ENCODE results near the gene ATOH1.

ATOH1 gene

DNA sequence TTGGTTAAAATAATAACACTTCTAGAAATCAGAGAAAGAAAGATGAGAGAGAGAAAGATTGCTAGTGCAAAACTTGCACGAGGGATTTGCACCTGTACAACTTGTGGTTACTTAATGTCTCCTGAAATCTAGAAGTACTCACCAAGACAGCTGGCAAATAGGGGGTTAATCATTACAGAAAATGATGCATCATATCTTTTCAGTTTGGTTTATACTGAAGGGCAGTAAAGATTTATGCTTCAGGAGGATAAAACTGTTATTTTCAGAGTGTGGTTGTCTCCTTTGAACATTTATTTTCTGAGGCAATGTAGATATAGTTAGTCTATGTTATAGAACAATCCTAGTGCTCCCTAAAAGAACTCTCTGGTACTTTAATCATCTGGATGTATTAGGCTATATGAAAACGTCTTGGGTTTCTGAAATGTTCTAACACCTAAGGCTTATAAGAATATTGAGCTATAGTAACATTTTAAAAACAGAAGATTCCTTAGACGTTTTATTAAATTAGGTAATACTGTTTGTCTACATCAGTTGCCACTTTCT lies 13.3 kb downstream of the ATOH1 start:
- TF ChIP-seq FOXP2 (optimal IDR thresholded peaks at IDR 0.05; ENCODE audit: borderline replicate concordance, extremely low read depth, extremely low read length, insufficient read depth), result no peak
- TF ChIP-seq, protein P1, sequence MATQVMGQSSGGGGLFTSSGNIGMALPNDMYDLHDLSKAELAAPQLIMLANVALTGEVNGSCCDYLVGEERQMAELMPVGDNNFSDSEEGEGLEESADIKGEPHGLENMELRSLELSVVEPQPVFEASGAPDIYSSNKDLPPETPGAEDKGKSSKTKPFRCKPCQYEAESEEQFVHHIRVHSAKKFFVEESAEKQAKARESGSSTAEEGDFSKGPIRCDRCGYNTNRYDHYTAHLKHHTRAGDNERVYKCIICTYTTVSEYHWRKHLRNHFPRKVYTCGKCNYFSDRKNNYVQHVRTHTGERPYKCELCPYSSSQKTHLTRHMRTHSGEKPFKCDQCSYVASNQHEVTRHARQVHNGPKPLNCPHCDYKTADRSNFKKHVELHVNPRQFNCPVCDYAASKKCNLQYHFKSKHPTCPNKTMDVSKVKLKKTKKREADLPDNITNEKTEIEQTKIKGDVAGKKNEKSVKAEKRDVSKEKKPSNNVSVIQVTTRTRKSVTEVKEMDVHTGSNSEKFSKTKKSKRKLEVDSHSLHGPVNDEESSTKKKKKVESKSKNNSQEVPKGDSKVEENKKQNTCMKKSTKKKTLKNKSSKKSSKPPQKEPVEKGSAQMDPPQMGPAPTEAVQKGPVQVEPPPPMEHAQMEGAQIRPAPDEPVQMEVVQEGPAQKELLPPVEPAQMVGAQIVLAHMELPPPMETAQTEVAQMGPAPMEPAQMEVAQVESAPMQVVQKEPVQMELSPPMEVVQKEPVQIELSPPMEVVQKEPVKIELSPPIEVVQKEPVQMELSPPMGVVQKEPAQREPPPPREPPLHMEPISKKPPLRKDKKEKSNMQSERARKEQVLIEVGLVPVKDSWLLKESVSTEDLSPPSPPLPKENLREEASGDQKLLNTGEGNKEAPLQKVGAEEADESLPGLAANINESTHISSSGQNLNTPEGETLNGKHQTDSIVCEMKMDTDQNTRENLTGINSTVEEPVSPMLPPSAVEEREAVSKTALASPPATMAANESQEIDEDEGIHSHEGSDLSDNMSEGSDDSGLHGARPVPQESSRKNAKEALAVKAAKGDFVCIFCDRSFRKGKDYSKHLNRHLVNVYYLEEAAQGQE (IDR thresholded peaks at IDR 0.05; ENCODE audit: insufficient read depth in 1 of 2, low read depth in 2 of 2, low read length in 2 of 2), result no peak
- no peak for TF ChIP-seq SIN3A (IDR thresholded peaks at IDR 0.05; ENCODE audit: borderline replicate concordance, insufficient read depth, low read length)
- TF ChIP-seq POLR2AphosphoS5 (IDR thresholded peaks at IDR 0.05; ENCODE audit: low read depth, low read length), result no peak
- TF ChIP-seq TAF1 (IDR thresholded peaks at IDR 0.05; ENCODE audit: borderline replicate concordance, insufficient read depth, low read length), result no peak

DNA sequence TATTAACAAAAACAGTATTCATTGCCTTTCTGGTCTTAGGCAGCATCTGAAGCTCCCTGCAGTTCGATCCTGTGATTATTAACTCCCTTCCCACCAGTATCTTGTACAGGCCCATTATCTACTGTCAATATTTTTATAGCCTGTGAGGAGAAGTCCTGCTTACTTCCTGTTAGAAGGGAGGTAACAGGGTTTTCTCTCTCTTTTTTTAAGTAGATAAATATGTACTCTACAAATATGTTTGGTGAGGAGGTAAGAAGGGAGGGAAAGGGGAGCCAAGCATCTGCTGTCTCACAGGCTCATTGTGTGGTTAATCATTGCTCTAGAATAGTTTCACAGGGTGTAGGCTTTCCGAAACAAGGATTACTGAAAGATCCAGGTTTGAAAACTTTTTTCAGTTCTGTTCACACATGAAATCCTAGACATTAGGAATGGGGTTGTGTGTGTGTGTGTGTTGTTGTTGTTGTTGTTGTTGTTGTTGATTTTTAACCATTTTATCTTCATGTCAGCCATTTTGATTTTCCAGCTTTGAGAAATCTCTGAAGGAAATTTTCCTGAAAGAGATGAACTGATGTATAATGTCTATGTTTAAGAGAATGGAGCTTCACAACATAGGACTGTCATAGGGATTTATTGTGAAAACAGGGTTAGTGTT lies 14.2 kb downstream of the ATOH1 start:
- no peak for TF ChIP-seq TAF1 (IDR thresholded peaks at IDR 0.05; ENCODE audit: borderline replicate concordance, insufficient read depth, low read length)
- no peak for TF ChIP-seq FOXP2 (optimal IDR thresholded peaks at IDR 0.05; ENCODE audit: borderline replicate concordance, extremely low read depth, extremely low read length, insufficient read depth)
- no peak for TF ChIP-seq POLR2AphosphoS5 (IDR thresholded peaks at IDR 0.05; ENCODE audit: low read depth, low read length)
- no peak for TF ChIP-seq SIN3A (IDR thresholded peaks at IDR 0.05; ENCODE audit: borderline replicate concordance, insufficient read depth, low read length)
- TF ChIP-seq, protein P1 (IDR thresholded peaks at IDR 0.05; ENCODE audit: insufficient read depth in 1 of 2, low read depth in 2 of 2, low read length in 2 of 2), result no peak

DNA sequence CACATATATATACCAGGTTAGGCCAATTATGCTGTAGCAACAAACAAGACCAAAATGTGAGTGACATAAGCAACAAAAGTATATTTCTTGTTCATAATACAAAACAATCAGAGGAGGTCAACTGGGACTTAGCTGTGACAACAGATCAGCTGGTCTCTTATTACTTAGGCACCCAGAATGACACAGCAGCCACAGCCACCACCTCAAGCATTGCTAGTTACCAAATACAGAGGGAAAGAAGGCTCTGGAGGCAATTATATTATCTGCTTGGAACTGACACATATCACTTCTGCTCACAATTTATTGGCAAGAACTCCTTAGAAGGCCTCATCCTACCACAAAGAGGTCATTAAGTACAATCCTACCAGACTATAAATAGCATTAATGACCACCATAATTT lies 15.2 kb downstream of the ATOH1 start:
- no peak for TF ChIP-seq POLR2AphosphoS5 (IDR thresholded peaks at IDR 0.05; ENCODE audit: low read depth, low read length)
- TF ChIP-seq, protein P1 (IDR thresholded peaks at IDR 0.05; ENCODE audit: insufficient read depth in 1 of 2, low read depth in 2 of 2, low read length in 2 of 2), result no peak
- TF ChIP-seq TAF1 (IDR thresholded peaks at IDR 0.05; ENCODE audit: borderline replicate concordance, insufficient read depth, low read length), result no peak
- no peak for TF ChIP-seq SIN3A (IDR thresholded peaks at IDR 0.05; ENCODE audit: borderline replicate concordance, insufficient read depth, low read length)
- no peak for TF ChIP-seq FOXP2 (optimal IDR thresholded peaks at IDR 0.05; ENCODE audit: borderline replicate concordance, extremely low read depth, extremely low read length, insufficient read depth)

DNA sequence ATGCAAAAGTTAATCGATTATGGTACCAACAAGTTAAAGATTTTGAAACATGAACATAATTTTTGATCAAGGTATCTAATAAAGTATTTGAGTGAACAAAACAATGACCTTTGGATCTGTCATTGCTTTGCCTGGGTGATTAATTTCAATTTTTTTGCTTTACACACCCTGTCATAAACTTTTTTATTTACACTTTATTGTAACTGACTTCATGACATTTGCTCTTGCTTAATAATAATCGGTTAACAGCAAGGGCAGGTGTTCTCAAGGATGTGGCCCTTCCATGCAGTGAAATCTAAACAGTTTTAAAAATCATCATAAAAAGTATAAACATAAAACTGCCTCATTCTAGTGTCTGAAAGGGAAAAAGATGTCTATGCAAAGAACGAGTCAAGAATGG lies 24.1 kb downstream of the ATOH1 start:
- TF ChIP-seq TAF1 (IDR thresholded peaks at IDR 0.05; ENCODE audit: borderline replicate concordance, insufficient read depth, low read length) (no peak), SIN3A (IDR thresholded peaks at IDR 0.05; ENCODE audit: borderline replicate concordance, insufficient read depth, low read length) (no peak), POLR2AphosphoS5 (IDR thresholded peaks at IDR 0.05; ENCODE audit: low read depth, low read length) (no peak), FOXP2 (optimal IDR thresholded peaks at IDR 0.05; ENCODE audit: borderline replicate concordance, extremely low read depth, extremely low read length, insufficient read depth) (no peak)
- TF ChIP-seq, protein P1 (IDR thresholded peaks at IDR 0.05; ENCODE audit: insufficient read depth in 1 of 2, low read depth in 2 of 2, low read length in 2 of 2), result no peak
